ENCODE results near the gene OR9G4.

- TF ChIP-seq CTCF (conservative IDR thresholded peaks at IDR 0.05 in 1 of 2, IDR thresholded peaks at IDR 0.05 in 1 of 2; ENCODE audit: low read depth in 1 of 2, low read length in 2 of 2) (no peak), EZH2 (IDR thresholded peaks at IDR 0.05; ENCODE audit: low read length, missing control alignments) (no peak)
These were observed 1.7 kb upstream of the OR9G4 start for GRCh38 chr11:56750190-56750589.

Measured in fibroblast of lung (primary cell).